K562 (cell line): ENCODE data around the gene UBXN10. TPM values are rescaled to one million over a fixed set of nuclear protein-coding genes. Genes with fewer than 3 reads are reported as not detected.

ENCODE experiments used
- CC2D1A ChIP-seq: fragments of 450-650 bp; IDR thresholded peaks from 2 replicates; pipeline ENCODE4 v1.6.1; 2017; ENCODE audit warnings: mild to moderate bottlenecking
- CCAR2 ChIP-seq: fragments of 200-400 bp; formaldehyde crosslinking; IDR thresholded peaks from 2 replicates; pipeline ENCODE4 v1.6.1; 2017; ENCODE audit warnings: mild to moderate bottlenecking, low read depth, low read length
- CHD1 ChIP-seq: fragments of 200-600 bp; sonication (generic); IDR thresholded peaks from one replicate; pipeline ENCODE4 v1.6.1; 2012; ENCODE audit warnings: mild to moderate bottlenecking, moderate library complexity, low read length, inconsistent platforms
- CHD4 ChIP-seq: fragments of 200-600 bp; sonication (generic); IDR thresholded peaks from 3 replicates; pipeline ENCODE4 v1.6.1; 2012; ENCODE audit warnings: low read depth, mild to moderate bottlenecking, mixed read lengths, low read length, inconsistent platforms; ENCODE audit not compliant: insufficient read depth, insufficient replicate concordance, poor library complexity, severe bottlenecking
- ESRRB ChIP-seq: fragments of 250-450 bp; sonication (Bioruptor Pico); IDR thresholded peaks from 2 replicates; pipeline ENCODE4 v1.5.0; 2020; ENCODE audit warnings: mild to moderate bottlenecking, moderate library complexity, borderline replicate concordance
- HMBOX1 ChIP-seq: sonication (generic); IDR thresholded peaks from 2 replicates; pipeline ENCODE4 v1.6.1; 2016
- MITF ChIP-seq: IDR thresholded peaks from 2 replicates; pipeline ENCODE4 v1.6.1; 2014; ENCODE audit warnings: antibody characterized with exemption
- NCOA4 ChIP-seq: fragments of 450-650 bp; IDR thresholded peaks from 2 replicates; pipeline ENCODE4 v1.6.1; 2018; ENCODE audit warnings: mild to moderate bottlenecking; ENCODE audit not compliant: partially characterized antibody
- OTX1 ChIP-seq: fragments of 450-650 bp; formaldehyde crosslinking; IDR thresholded peaks from 2 replicates; pipeline ENCODE4 v1.4.0; 2022; ENCODE audit warnings: mild to moderate bottlenecking
- PRMT5 ChIP-seq: sonication (generic); formaldehyde crosslinking; IDR thresholded peaks from 2 replicates; pipeline ENCODE4 v1.5.0; 2020; ENCODE audit warnings: missing genetic modification reagents
- RFX1 ChIP-seq: fragments of 450-650 bp; IDR thresholded peaks from 2 replicates; pipeline ENCODE4 v1.6.1; 2016; ENCODE audit warnings: mild to moderate bottlenecking, moderate library complexity
- RFX5 ChIP-seq: IDR thresholded peaks from 2 replicates; pipeline ENCODE4 v1.6.1; 2011; ENCODE audit warnings: low read depth, mild to moderate bottlenecking, improper control_type of control experiment, low read length
- RFX7 ChIP-seq: fragments of 250-450 bp; sonication (Bioruptor Pico); IDR thresholded peaks from 2 replicates; pipeline ENCODE4 v1.5.1; 2021; ENCODE audit warnings: mild to moderate bottlenecking
- SRSF9 ChIP-seq: fragments of 200-400 bp; formaldehyde crosslinking; IDR thresholded peaks from 2 replicates; pipeline ENCODE4 v1.6.1; 2017; ENCODE audit warnings: low read depth, low read length, borderline replicate concordance
- SUPT5H ChIP-seq: fragments of 450-650 bp; IDR thresholded peaks from 2 replicates; pipeline ENCODE4 v1.6.1; 2016
- TEAD4 ChIP-seq, 2 experiments: sonication (generic) in 1 of 2; formaldehyde crosslinking in 1 of 2; IDR thresholded peaks; 2 replicates each; pipeline versions ENCODE4 v1.6.1 to v1.8.0; 2012 to 2022; ENCODE audit warnings: borderline replicate concordance in 1 of 2, inconsistent platforms in 1 of 2, low read length in 1 of 2, mild to moderate bottlenecking in 1 of 2, missing genetic modification reagents in 1 of 2
- USF1 ChIP-seq: sonication (generic); formaldehyde crosslinking; IDR thresholded peaks from 2 replicates; pipeline ENCODE4 v1.9.0; 2022; ENCODE audit warnings: mild to moderate bottlenecking, missing genetic modification reagents
- ZBTB34 ChIP-seq: fragments of 250-450 bp; sonication (Bioruptor Pico); IDR thresholded peaks from 2 replicates; pipeline ENCODE4 v1.8.0; 2021; ENCODE audit warnings: mild to moderate bottlenecking, moderate library complexity
- ZBTB5 ChIP-seq: fragments of 450-650 bp; IDR thresholded peaks from 2 replicates; pipeline ENCODE4 v1.6.1; 2017; ENCODE audit warnings: antibody characterized with exemption
- ZKSCAN1 ChIP-seq: fragments of 150-350 bp; IDR thresholded peaks from 2 replicates; pipeline ENCODE4 v1.6.1; 2016; ENCODE audit warnings: low read depth, low read length
- ZNF121 ChIP-seq: sonication (generic); formaldehyde crosslinking; conservative IDR thresholded peaks from 2 replicates; pipeline ENCODE4 v1.8.0; 2022; ENCODE audit warnings: missing genetic modification reagents
- ZNF263 ChIP-seq: sonication (generic); formaldehyde crosslinking; IDR thresholded peaks from 2 replicates; pipeline ENCODE4 v1.8.0; 2022; ENCODE audit warnings: mild to moderate bottlenecking, missing genetic modification reagents, borderline replicate concordance
- ZZZ3 ChIP-seq: fragments of 450-650 bp; IDR thresholded peaks from 2 replicates; pipeline ENCODE4 v1.6.1; 2016; ENCODE audit warnings: antibody characterized with exemption, mild to moderate bottlenecking, moderate library complexity
- polyA plus RNA-seq, 8 experiments: library from polyadenylated mRNA; depleted of rRNA in 4 of 8; stranded (reverse) in 5 of 8; unstranded in 3 of 8; fragments of >200 nt; fragmentation: Nextera tagmentation in 2 of 8; fragmentation: Illumina TruSeq in 1 of 8; extraction: Ambion mirVana in 2 of 8; extraction: Trizol in 1 of 8; gene quantifications; 2 replicates each; pipeline versions ENCODE4 v1.2.1 to v1.2.3, GENCODE V29; 2011 to 2014; ENCODE audit warnings: inconsistent platforms in 1 of 8, missing spikeins in 1 of 8
- total RNA-seq, 7 experiments: library from RNA; depleted of rRNA in 6 of 7; stranded (reverse); fragments of >200 nt in 6 of 7; fragmentation: Illumina TruSeq in 2 of 7; extraction: Trizol in 2 of 7; gene quantifications; 2 replicates each; pipeline versions ENCODE4 v1.2.1 to v1.2.3, GENCODE V29; 2011 to 2021; ENCODE audit warnings: low replicate concordance in 1 of 7

UBXN10 gene
- total and polyA plus RNA-seq, 9 of the 15 experiments (the other 6 are each of a cell fraction or from before 2014, with no cell fraction given): 10.7 to 17.7 (median 13.6) TPM

GRCh38 chr1:20198918-20199317 lies 13.0 kb downstream of the UBXN10 start (continued):
- no peak for TF ChIP-seq RFX5
- TF ChIP-seq NCOA4: no peak
- no peak for TF ChIP-seq ZBTB34 (CRISPR knock-in tag)
- no peak for TF ChIP-seq PRMT5
- no peak for TF ChIP-seq USF1 (CRISPR knock-in tag)
- no peak for TF ChIP-seq CCAR2
- no peak for TF ChIP-seq ZKSCAN1
- TF ChIP-seq SRSF9: no peak
- TF ChIP-seq TEAD4 (IDR thresholded peaks at IDR 0.05; ENCODE audit: low read length): peak; percentile 97
- no peak for TF ChIP-seq TEAD4 (CRISPR knock-in tag; IDR thresholded peaks at IDR 0.05; ENCODE audit: borderline replicate concordance)
- TF ChIP-seq OTX1: no peak
- no peak for TF ChIP-seq ZNF121 (CRISPR knock-in tag)
- TF ChIP-seq HMBOX1: peak; percentile 96
- no peak for TF ChIP-seq ZNF263 (CRISPR knock-in tag)
- no peak for TF ChIP-seq ZBTB5
- no peak for TF ChIP-seq CHD4
- no peak for TF ChIP-seq MITF
- no peak for TF ChIP-seq RFX7 (CRISPR knock-in tag)
- no peak for TF ChIP-seq CHD1
- TF ChIP-seq RFX1: no peak
- no peak for TF ChIP-seq ESRRB
- no peak for TF ChIP-seq ZZZ3
- TF ChIP-seq SUPT5H: no peak
- peak; percentile 88; the same call in 1 of the 2 replicates for TF ChIP-seq CC2D1A
